T-cell (primary cell): Measurements from ENCODE around the gene MYT1. TPM values are rescaled to one million over a fixed set of nuclear protein-coding genes. Genes with fewer than 3 reads are reported as not detected.
A peak's percentile ranks its signal among the peaks of the same experiment; 100 is the strongest.

ENCODE experiments used
- ATAC-seq, 4 experiments: fragments of 200-7000 bp in 3 of 4; fragments of 150-1000 bp in 1 of 4; cut with Tn5 transposase; replicated peaks in 1 of 4; 1 replicate in 3 of 4; 2 replicates in 1 of 4; pipeline ENCODE4 v1.10.0; 2021; ENCODE audit warnings: moderate library complexity in 3 of 4, mild to moderate bottlenecking in 2 of 4, moderate number of reproducible peaks in 1 of 4
- CTCF ChIA-PET, 2 donors: fragments of 300-600 bp; sonication (Branson Sonifier 250); formaldehyde crosslinking; loops; one replicate each; lab custom pipeline; 2022; ENCODE audit warnings: antibody characterized with exemption in 2 of 2; lab: Charles Lee
- POLR2A ChIA-PET, 2 donors: fragments of 300-600 bp; sonication (Branson Sonifier 250); formaldehyde crosslinking; loops; one replicate each; lab custom pipeline; 2022; ENCODE audit warnings: antibody characterized with exemption in 2 of 2; lab: Charles Lee
- DNase-seq, 35 experiments: peaks; one replicate each; pipeline versions ENCODE4 v3.0.0 to v3.0.0-alpha.2; 2013 to 2023
- H3K27ac ChIP-seq: one replicate; pipeline ENCODE4 v1.5.1; 2013; ENCODE audit warnings: low read length
- H3K27me3 ChIP-seq, 2 experiments: replicated peaks in 1 of 2; 1 replicate in 1 of 2; 2 replicates in 1 of 2; pipeline versions ENCODE4 v1.6.1 to v1.7.0; 2013; ENCODE audit warnings: low read length in 1 of 2, mixed read lengths in 1 of 2; ENCODE audit not compliant: control insufficient read depth in 2 of 2, insufficient read depth in 2 of 2; ENCODE audit errors: extremely low read depth in 1 of 2
- H3K36me3 ChIP-seq, 2 donors: 1 replicate in 1 of 2; 2 replicates in 1 of 2; pipeline versions ENCODE4 v1.6.1 to v1.7.0; 2013; ENCODE audit warnings: low read length in 1 of 2; ENCODE audit not compliant: control insufficient read depth in 2 of 2, insufficient read depth in 1 of 2; ENCODE audit errors: extremely low read depth in 1 of 2
- H3K4me1 ChIP-seq, 2 experiments: 1 replicate in 1 of 2; 2 replicates in 1 of 2; pipeline versions ENCODE4 v1.6.1 to v1.7.0; 2013; ENCODE audit warnings: low read length in 2 of 2, mixed read lengths in 1 of 2; ENCODE audit not compliant: insufficient read depth in 2 of 2, control insufficient read depth in 1 of 2; ENCODE audit errors: extremely low read depth in 1 of 2
- H3K4me3 ChIP-seq, 2 donors: 1 replicate in 1 of 2; 2 replicates in 1 of 2; pipeline versions ENCODE4 v1.5.1 to v1.7.0; 2013; ENCODE audit warnings: mild to moderate bottlenecking in 2 of 2, low read length in 1 of 2, moderate library complexity in 1 of 2; ENCODE audit not compliant: control insufficient read depth in 1 of 2; ENCODE audit errors: extremely low read depth in 1 of 2
- H3K9me3 ChIP-seq: 2 replicates; pipeline ENCODE4 v1.7.0; 2013
- H3K27ac Mint-ChIP-seq, 2 donors: one replicate each; pipeline ENCODE4 v1.8.0; 2020 to 2021; ENCODE audit warnings: mild to moderate bottlenecking in 2 of 2, mixed read lengths in 2 of 2
- H3K27me3 Mint-ChIP-seq, 2 donors: one replicate each; pipeline ENCODE4 v1.8.0; 2021 to 2022; ENCODE audit warnings: mixed read lengths in 2 of 2
- H3K36me3 Mint-ChIP-seq: one replicate; pipeline ENCODE4 v1.8.0; 2021; ENCODE audit warnings: mixed read lengths
- H3K4me1 Mint-ChIP-seq, 3 donors: one replicate each; pipeline ENCODE4 v1.8.0; 2020 to 2022; ENCODE audit warnings: mixed read lengths in 3 of 3, mild to moderate bottlenecking in 1 of 3
- H3K4me3 Mint-ChIP-seq, 3 donors: one replicate each; pipeline ENCODE4 v1.8.0; 2020 to 2022; ENCODE audit warnings: mild to moderate bottlenecking in 3 of 3, mixed read lengths in 3 of 3, moderate library complexity in 3 of 3
- H3K9me3 Mint-ChIP-seq, 3 donors: one replicate each; pipeline ENCODE4 v1.8.0; 2020 to 2022; ENCODE audit warnings: mixed read lengths in 3 of 3
- WGBS: methylation state at CpG from one replicate; pipeline ENCODE4 v1.1.5; 2013; ENCODE audit warnings: missing lambda C conversion rate; ENCODE audit not compliant: insufficient coverage; 5-methylcytosine and 5-hydroxymethylcytosine counted together
- total RNA-seq, 35 experiments: library from RNA in 6 of 35; stranded (reverse) in 6 of 35; fragments of 120-200 nt in 1 of 35; gene quantifications; one replicate each; pipeline versions ENCODE4 v1.2.1 to v1.2.4 and lab custom pipeline; 2013 to 2026

MYT1 gene
- total RNA-seq, 5 donors from 2014 or later (not counting 1 experiment from before 2014, with no cell fraction given) = 0.06 TPM; not detected in 4

DNA sequence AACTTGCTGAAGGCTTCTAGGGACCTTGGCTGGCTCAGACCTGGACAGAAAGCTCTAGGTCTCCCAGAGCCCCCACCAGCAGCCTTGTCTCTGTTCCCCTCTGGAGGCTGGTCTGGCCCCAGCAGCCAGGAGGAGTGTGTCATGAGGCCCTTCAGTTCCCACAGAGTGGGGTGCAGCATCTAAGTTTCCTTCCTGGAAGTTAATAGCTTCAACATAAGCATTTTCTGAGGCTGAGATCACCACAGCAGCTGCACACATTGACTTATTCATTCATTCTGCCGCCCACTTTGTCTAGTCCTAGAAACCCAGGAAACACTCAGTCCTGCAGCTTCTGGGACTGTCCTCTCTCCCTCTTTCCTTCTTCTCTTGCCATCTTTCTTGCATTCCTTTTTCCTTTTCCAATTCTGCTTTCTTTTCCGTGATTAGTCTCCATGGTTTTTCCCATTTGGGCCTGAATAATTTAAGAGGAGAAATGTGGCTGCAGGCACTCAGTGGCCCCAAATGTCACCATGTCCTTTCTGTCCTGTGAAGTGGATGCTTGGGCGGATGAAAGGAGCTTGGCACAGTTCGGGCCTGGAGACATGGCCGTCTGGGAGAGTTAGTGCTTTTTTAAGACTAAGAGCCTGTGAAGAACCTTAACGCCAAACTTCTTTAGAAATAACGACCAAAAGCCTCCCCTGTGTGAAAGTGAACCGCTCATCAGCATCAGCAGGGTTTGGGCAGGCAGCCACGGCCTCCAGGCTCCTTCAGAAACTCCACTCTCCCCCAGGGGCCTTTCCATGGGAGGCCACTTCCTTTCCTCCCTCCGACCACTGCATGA lies 60.3 kb downstream of the MYT1 start:
- H3K9me3 Mint-ChIP-seq = no peaks in the 10 kb centered on the region
- peaks cover 0 to 41% of the 10 kb centered on the region in 2 experiments for H3K27me3 ChIP-seq

GRCh38 chr20:64225171-64225595 lies 60.9 kb downstream of the MYT1 start:
- CTCF ChIA-PET = no interaction called here
- Histone ChIP-seq H3K4me1 (peaks cover 8 to 45% of the 10 kb centered on the region in 2 experiments), H3K27ac (no peak overlapping the region), H3K36me3 (no peaks in the 10 kb centered on the region), H3K4me3 (no peak overlapping the region), H3K27me3 (peaks cover 0 to 34% of the 10 kb centered on the region in 2 experiments), H3K9me3 (no peaks in the 10 kb centered on the region)
- POLR2A ChIA-PET = no interaction called here
- no peak for DNase-seq
- Mint-ChIP-seq H3K27me3 (peaks cover 0 to 11% of the 10 kb centered on the region in 2 donors), H3K9me3 (no peaks in the 10 kb centered on the region), H3K27ac (no peak overlapping the region), H3K4me1 (peaks cover 22 to 42% (median 38%) of the 10 kb centered on the region in 3 donors), H3K4me3 (no peak overlapping the region), H3K36me3 (no peaks in the 10 kb centered on the region)
- WGBS = 87% methylated on average over 14 of the region's 14 CpGs
- ATAC-seq = no peak

More for the DNA sequence above, 60.3 kb downstream of the MYT1 start:
- no peak for ATAC-seq
- no peak overlapping the region for H3K4me3 ChIP-seq
- Mint-ChIP-seq H3K4me3 (no peak overlapping the region), H3K36me3 (no peaks in the 10 kb centered on the region), H3K27ac (peak overlapping the region in 1 of 2 donors; percentile 39), H3K27me3 (peaks cover 0 to 11% of the 10 kb centered on the region in 2 donors), H3K4me1 (peaks cover 22 to 39% (median 38%) of the 10 kb centered on the region in 3 donors)
- H3K27ac ChIP-seq = no peak overlapping the region
- no peaks in the 10 kb centered on the region for H3K9me3 ChIP-seq
- peaks cover 8 to 45% of the 10 kb centered on the region in 2 experiments for H3K4me1 ChIP-seq
- no peak for DNase-seq
- H3K36me3 ChIP-seq = no peaks in the 10 kb centered on the region
- WGBS = 83% methylated on average over 5 of the region's 10 CpGs
- ChIA-PET CTCF (no interaction called here), POLR2A (no interaction called here)

DNA sequence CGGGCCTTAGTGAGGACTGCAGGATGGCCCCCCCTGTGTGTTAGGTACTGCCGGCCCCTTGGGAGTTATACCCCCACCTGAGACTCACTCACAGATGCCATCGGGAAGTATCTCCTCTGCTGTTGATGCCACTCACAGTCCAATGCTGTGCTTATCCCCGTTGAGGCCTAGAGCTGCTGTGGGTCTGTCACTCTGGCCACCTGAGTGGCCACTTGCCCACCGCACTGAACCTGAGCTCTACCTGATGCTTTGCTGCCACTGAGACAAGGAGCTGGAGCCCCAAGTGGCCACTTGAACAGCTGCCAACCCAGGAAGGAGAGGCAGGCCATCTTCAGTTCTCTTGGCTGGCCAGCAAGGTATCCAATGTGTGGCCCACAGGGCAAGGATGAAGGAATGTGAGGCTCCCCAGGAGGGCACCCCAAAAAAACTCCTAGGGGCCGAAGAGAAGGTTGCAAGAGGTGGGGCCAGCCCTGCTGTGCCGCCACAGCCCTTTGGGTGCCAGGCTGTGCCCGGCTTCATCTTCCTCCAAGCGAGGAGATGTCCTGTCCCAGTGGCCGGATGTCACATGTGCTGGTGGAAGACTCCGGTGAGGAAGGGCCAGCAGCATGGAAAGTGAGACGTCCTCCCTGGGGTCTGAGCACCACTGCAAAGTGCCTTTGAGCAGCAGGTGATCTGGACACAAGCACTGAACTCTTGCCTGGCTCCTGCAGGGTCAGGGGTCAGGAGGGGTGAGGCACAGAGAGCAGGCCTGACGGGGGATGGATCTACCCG lies 61.8 kb downstream of the MYT1 start:
- no peak overlapping the region for H3K4me3 ChIP-seq
- H3K27me3 ChIP-seq = peaks cover 0 to 31% of the 10 kb centered on the region in 2 experiments
- peaks cover 8 to 45% of the 10 kb centered on the region in 2 experiments for H3K4me1 ChIP-seq
- Mint-ChIP-seq H3K27me3 (peaks cover 0 to 11% of the 10 kb centered on the region in 2 donors), H3K36me3 (no peaks in the 10 kb centered on the region), H3K4me1 (peaks cover 22 to 42% (median 38%) of the 10 kb centered on the region in 3 donors), H3K4me3 (no peak overlapping the region), H3K9me3 (no peaks in the 10 kb centered on the region), H3K27ac (no peak overlapping the region)
- ATAC-seq = no peak
- no peak overlapping the region for H3K27ac ChIP-seq
- WGBS = 91% methylated on average over 11 of the region's 14 CpGs
- ChIA-PET CTCF (no interaction called here), POLR2A (no interaction called here)
- H3K9me3 ChIP-seq = no peaks in the 10 kb centered on the region
- no peak for DNase-seq
- H3K36me3 ChIP-seq = no peaks in the 10 kb centered on the region

DNA sequence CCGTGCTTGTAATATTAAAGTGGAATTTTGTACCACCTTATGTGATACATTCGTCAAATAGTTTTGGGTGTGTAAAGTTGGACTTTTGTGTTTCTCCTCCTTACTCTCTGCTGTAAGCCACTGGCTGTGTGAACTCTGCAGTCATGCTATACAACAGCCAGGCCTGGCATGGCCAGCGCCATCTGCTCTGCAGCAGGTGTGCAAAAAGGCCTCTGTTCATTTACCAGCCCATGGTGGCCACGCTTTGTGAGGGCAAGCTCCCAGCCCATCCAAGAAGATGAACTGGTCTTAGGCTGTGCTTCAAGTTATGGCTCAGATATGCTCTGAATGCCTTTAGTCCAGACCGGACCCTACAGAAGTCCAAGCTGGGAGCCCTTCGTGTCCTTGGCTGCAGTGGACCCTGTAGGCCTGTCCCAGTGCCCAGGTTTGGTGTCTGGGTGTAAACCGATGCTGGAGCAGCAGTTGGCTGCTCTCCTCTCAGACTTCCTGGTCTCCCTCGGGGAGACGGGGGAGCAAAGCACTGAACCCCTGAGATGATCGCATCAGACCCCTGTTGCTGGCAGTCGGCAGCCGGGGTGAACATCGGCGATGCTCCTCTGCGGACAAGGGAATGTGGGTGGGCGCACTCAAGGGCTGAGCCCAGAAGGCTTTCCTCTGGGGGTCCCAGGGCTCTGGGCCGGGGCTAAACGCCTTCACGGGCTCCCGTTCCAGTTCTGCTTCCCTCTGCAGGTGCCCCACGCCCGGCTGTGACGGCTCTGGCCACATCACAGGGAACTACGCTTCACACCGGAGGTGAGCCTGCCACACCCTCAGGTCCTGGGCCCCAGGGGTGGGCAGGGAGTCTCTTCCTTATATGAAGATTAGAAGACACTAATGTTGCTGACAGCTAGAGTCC lies 62.7 kb downstream of the MYT1 start:
- no peak overlapping the region for H3K27ac ChIP-seq
- H3K36me3 ChIP-seq = no peaks in the 10 kb centered on the region
- POLR2A ChIA-PET = no interaction called here
- H3K4me1 ChIP-seq = peaks cover 8 to 45% of the 10 kb centered on the region in 2 experiments
- H3K4me3 Mint-ChIP-seq = peak overlapping the region in 2 of 3 donors; percentile 21 to 42
- no peak overlapping the region for H3K4me3 ChIP-seq
- no peak overlapping the region for H3K27ac Mint-ChIP-seq
- DNase-seq (peak in 23 of 35 experiments; percentile 5 to 46 (median 20)), ATAC-seq (peak; percentile 67 to 87 (median 82))
- peaks cover 0 to 27% of the 10 kb centered on the region in 2 experiments for H3K27me3 ChIP-seq
- peaks cover 22 to 42% (median 38%) of the 10 kb centered on the region in 3 donors for H3K4me1 Mint-ChIP-seq
- peaks cover 0 to 11% of the 10 kb centered on the region in 2 donors for H3K27me3 Mint-ChIP-seq
- no peaks in the 10 kb centered on the region for H3K36me3 Mint-ChIP-seq
- CTCF ChIA-PET = no interaction called here
- no peaks in the 10 kb centered on the region for H3K9me3 Mint-ChIP-seq
- H3K9me3 ChIP-seq = no peaks in the 10 kb centered on the region
- 72% methylated on average over 19 of the region's 25 CpGs for WGBS

DNA sequence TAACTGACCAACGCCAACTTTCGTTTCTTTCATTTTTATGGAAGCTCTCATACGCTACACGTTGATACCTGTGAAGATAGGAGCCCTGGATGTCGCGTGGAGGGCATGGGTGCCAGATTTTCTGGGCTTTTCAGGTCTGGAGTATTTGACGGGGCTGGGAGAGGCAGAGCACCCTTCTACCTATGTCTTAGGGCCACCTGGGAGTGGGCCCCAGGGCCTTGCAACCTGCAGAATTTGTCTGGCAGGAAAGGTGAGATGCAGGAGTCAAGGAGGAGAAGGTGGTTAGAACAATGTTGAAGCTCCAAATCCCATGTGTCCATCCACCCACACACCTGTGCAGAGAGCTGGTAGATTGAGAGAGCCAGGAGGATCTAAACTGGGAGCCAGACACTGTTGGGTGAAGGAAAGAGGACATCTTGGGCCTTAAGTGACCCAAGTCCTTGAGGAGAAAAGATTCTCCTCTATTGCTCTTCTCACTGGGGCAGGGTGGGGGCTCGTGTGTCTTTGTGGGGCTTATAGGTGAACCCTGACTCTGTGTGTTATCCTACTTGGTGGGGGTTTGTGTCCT lies 63.9 kb downstream of the MYT1 start:
- ChIA-PET CTCF (no interaction called here), POLR2A (interaction anchor here in 1 of 2 donors (1.0 kb wide), 1 partner anchor 29 kb away, joined by 4 read pairs; no protein-coding TSS in a partner anchor)
- peak overlapping the region in 1 of 2 donors; percentile 59 for H3K27ac Mint-ChIP-seq
- DNase-seq (no peak), ATAC-seq (no peak)
- Histone ChIP-seq H3K4me3 (no peak overlapping the region), H3K27ac (no peak overlapping the region), H3K27me3 (peaks cover 0 to 16% of the 10 kb centered on the region in 2 experiments), H3K9me3 (no peaks in the 10 kb centered on the region), H3K36me3 (no peaks in the 10 kb centered on the region), H3K4me1 (peaks cover 10 to 48% of the 10 kb centered on the region in 2 experiments)
- H3K27me3 Mint-ChIP-seq = peaks cover 0 to 11% of the 10 kb centered on the region in 2 donors
- peaks cover 22 to 47% (median 41%) of the 10 kb centered on the region in 3 donors for H3K4me1 Mint-ChIP-seq
- H3K9me3 Mint-ChIP-seq = no peaks in the 10 kb centered on the region
- H3K36me3 Mint-ChIP-seq = no peaks in the 10 kb centered on the region
- 90% methylated on average over 7 of the region's 8 CpGs for WGBS
- H3K4me3 Mint-ChIP-seq = peak overlapping the region in 1 of 3 donors; percentile 19
